RPMI8226 (cell line): ENCODE data around the gene ANG.
"Not testable (repeated sequence)": the region's sequence is repeated elsewhere in the genome, so short reads cannot be mapped to it uniquely, and the experiment has no call there.

Source experiments
- DNase-seq: peaks from one replicate; pipeline ENCODE4 v3.0.0-alpha.2; 2015

The ANG gene

GRCh38 chr14:20699931-20700330 lies 11.4 kb downstream of the ANG start:
- DNase-seq: no peak

DNA sequence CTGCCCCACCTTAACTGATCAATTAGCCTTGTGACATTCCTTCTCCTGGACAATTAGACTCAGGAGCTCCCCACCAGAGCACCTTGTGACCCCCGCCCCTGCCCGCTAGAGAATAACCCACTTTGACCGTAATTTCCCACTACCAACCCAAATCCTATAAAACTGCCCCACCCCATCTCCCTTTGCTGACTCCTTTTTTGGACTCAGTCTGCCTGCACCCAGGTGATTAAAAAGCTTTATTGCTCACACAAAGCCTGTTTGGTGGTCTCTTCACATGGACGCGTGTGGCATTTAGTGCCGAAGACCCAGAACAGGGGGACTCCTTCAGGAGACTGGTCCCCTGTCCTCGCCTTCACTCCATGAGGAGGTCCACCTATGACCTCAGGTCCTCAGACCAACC lies 12.4 kb downstream of the ANG start:
- DNase-seq: not testable (repeated sequence)

DNA sequence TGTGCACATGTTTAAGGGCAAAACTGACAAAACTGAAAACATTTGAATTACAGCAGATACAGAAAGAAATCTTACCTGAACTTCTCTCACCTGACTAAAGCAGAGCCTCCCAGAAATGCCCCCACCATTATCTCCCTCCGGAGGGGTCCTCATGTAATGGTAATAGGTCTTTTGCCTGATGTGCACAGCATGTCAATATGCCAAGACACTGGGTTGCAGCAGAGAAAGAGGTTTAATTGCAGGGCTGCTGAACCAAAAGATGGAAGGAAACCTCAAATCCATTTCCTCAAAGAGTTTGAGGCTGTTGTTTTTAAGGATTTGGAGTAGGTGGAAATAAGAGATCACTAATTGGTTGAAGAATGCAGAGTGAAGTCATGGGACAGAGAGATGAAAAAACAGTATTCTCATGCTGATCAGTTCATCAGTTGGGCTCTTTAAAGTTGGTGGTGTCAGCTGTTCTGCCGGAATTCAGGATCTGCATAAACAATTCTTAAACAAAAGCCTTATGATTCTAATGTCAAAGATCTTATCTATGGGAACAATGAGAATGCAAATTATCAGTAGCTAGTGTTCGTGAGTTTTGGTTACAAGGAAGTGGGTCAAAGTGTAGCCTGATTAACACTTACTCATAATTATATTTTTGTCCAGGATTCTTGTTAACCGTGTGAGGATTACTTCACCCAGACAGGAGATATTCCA lies 18.2 kb downstream of the ANG start:
- DNase-seq: no peak

DNA sequence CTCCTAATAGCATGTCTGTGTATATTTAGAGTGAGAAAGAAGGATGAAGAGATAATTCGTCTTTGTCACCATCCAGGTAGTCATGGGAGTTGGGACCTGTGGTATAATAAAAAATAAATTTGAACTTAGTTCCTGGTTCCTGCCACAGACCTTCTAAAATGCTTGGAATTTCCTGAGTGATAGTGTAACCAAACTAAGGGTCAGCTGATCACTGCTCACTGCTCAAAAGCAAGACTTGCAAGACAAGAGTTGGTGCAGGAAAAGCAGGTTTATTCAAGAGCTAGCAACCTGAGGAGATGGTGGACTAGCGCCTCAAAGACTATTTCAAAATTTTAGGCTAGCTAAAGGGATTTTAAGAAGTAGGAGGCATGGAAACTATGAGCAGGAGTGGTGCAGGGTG lies 19.1 kb downstream of the ANG start:
- no peak for DNase-seq

DNA sequence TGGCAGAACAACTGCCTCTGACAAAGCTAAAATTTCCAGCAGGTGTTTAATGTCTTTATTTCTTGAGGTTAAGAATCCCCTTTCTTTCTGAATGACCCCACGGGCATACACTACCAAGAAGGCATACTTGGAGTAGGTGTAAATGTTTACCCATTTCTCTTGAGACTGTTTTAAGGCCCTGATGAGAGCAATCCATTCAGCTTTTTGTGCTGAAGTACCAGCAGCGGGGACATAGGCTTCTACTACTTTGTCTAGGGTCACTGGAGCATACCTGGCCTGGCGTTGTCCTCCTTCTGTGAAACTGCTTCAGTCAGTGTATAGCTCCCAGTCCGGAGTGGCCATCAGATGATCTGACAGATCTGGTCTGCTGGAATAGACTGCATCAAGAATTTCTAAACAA lies 22.7 kb downstream of the ANG start:
- no peak for DNase-seq

GRCh38 chr14:20711685-20712084 lies 23.1 kb downstream of the ANG start:
- DNase-seq: no peak

DNA sequence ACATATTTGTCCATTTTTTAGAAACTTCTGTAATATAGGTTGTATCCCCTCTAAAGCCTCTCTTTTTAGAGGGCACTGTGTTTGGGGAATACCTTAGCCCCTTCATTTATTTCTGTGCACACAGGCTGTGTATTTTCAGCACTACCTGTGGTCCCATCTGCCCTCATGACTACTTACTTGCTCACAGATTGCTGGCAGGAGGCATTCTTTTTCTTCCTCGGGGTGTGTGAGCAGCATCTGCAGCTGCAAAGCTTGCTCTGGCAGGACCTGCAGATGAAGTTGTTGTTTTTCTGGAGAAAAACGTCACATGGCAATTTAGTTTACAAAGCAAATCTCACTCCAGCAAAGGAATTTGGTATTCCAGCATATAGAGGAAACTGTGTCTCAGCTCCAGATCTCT lies 24.3 kb downstream of the ANG start:
- no peak for DNase-seq

- DNase-seq: no peak
These were observed 26.2 kb downstream of the ANG start for GRCh38 chr14:20714593-20715250.

- DNase-seq: no peak
These were observed 31.2 kb downstream of the ANG start for GRCh38 chr14:20719777-20720176.

DNA sequence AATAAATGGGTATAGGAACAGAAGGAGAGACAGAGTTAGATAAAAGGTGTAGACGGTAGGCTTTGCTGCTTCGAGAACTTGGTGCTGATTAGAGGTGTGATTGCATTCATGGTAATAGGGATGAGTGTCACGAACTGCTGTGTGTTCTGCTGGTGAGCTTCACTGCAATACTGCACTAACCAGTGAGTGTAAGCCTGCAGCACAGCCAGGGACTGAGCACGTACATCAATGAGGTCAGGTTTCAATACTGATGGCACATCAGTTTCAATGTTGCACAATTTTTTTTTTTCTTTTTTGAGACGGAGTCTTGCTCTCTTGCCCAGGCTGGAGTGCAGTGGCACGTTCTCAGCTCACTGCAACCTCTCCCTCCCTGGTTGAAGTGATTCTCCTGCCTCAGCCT lies 32.2 kb downstream of the ANG start:
- DNase-seq: no peak

DNA sequence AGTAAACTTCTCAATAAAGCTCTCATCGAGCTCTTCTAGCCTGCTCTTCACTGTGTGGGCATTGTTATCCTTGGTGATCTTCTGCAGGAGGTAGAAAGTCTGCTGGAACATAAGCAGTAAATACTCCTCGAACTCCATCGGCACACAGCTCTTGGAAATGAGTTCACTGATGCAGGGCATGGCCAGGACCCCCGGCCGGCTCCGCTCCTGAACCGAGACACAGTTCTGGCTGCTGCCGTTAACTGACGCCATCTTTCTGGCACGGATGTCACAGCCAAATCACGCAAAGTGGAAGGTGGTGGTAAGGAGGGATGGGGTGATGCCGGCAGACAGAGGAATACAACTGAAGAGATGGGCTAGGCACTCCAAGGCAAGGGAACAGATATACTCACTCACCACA lies 33.5 kb downstream of the ANG start:
- no peak for DNase-seq

- DNase-seq: no peak
These were observed 34.9 kb downstream of the ANG start for GRCh38 chr14:20723488-20723887.

DNA sequence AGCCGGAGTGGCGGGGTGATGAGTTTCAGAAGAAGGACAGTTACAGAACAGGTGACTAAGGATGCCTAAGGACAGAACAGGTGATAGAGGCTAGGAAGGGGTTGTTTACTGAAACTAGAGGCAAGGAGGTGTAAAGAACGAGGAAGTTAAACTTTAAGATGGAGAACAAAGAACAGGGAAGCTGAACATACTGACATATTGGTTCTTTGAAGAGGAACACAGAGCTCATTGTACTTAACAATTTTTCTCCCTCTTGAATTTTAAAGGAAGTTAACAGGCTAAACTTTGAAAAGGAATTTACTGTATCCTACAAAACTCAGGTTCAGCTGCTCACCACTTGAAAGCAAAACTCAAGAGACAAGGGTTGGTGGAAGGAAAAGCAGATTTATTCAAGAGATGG lies 37.6 kb downstream of the ANG start:
- DNase-seq: not testable (repeated sequence)

GRCh38 chr14:20726531-20726930 lies 38.0 kb downstream of the ANG start:
- no peak for DNase-seq

GRCh38 chr14:20730891-20731290 lies 42.3 kb downstream of the ANG start:
- DNase-seq: no peak

GRCh38 chr14:20732477-20732876 lies 43.9 kb downstream of the ANG start:
- no peak for DNase-seq

- DNase-seq: no peak
These were observed 44.5 kb downstream of the ANG start for GRCh38 chr14:20732979-20733635.

- DNase-seq: no peak
These were observed 45.3 kb downstream of the ANG start for GRCh38 chr14:20733684-20734429.

GRCh38 chr14:20734430-20734806 lies 45.9 kb downstream of the ANG start:
- no peak for DNase-seq

GRCh38 chr14:20738292-20738691 lies 49.7 kb downstream of the ANG start:
- DNase-seq: not testable (repeated sequence)

GRCh38 chr14:20742132-20742531 lies 53.6 kb downstream of the ANG start:
- DNase-seq: no peak

GRCh38 chr14:20743556-20743955 lies 55.0 kb downstream of the ANG start:
- DNase-seq: no peak
